Measurements from ENCODE around the gene MINDY1. TPM values are rescaled to one million over a fixed set of nuclear protein-coding genes. Genes with fewer than 3 reads are reported as not detected.

MINDY1 gene
- total RNA-seq, 1 experiment from 2014 or later = 15.8 TPM

GRCh38 chr1:151013518-151013917, 6.8 kb upstream of the MINDY1 start:
- DNase-seq (ENCODE audit: low read depth, low spot score) (no peak), ATAC-seq (no peak)
- POLR2A ChIA-PET = no interaction called here
- in situ Hi-C loops (cut with HindIII; ENCODE audit: low pct_unique_long_range_greater_than_20kb, low sequenced_read_pairs) = no loop called here
- CTCF ChIA-PET = no interaction called here
- no peak for TF ChIP-seq POLR2AphosphoS5 (IDR thresholded peaks at IDR 0.05; ENCODE audit: low read depth, low read length)
- no peak for TF ChIP-seq CTCF (IDR thresholded peaks at IDR 0.05)
- TF ChIP-seq TCF7L2 (IDR thresholded peaks at IDR 0.05; ENCODE audit: low read depth, low read length) = no peak
- no peak for TF ChIP-seq REST (IDR thresholded peaks at IDR 0.05; ENCODE audit: insufficient read depth in 1 of 2, low read depth in 2 of 2, low read length in 1 of 2)
- no peak for TF ChIP-seq SIN3A (IDR thresholded peaks at IDR 0.05; ENCODE audit: borderline replicate concordance, insufficient read depth, low read depth, low read length)
- no TSS peak for BruUV-seq (replicated peaks)
- Histone ChIP-seq H3K27ac (ENCODE audit: low read length) (no peak overlapping the region), H3K36me3 (ENCODE audit: control insufficient read depth, insufficient read depth, low read length) (no peaks in the 10 kb centered on the region), H3K4me1 (ENCODE audit: control insufficient read depth, insufficient read depth, low read length) (peaks cover 7% of the 10 kb centered on the region), H3K9me3 (ENCODE audit: control insufficient read depth, insufficient read depth, low read depth, low read length) (no peaks in the 10 kb centered on the region), H3K27me3 (ENCODE audit: control insufficient read depth, insufficient read depth, low read length) (no peaks in the 10 kb centered on the region), H3K4me3 (ENCODE audit: low read depth in 2 of 2, low read length in 2 of 2) (no peak overlapping the region)
- intact Hi-C loops (cut with micrococcal nuclease; ENCODE audit: unreplicated experiment) = no loop called here

GRCh38 chr1:151012684-151013471, 6.2 kb upstream of the MINDY1 start:
- Histone ChIP-seq H3K36me3 (ENCODE audit: control insufficient read depth, insufficient read depth, low read length) (no peaks in the 10 kb centered on the region), H3K27me3 (ENCODE audit: control insufficient read depth, insufficient read depth, low read length) (no peaks in the 10 kb centered on the region), H3K9me3 (ENCODE audit: control insufficient read depth, insufficient read depth, low read depth, low read length) (no peaks in the 10 kb centered on the region), H3K27ac (ENCODE audit: low read length) (no peak overlapping the region), H3K4me3 (ENCODE audit: low read depth in 2 of 2, low read length in 2 of 2) (no peak overlapping the region), H3K4me1 (ENCODE audit: control insufficient read depth, insufficient read depth, low read length) (peaks cover 7% of the 10 kb centered on the region)
- no TSS peak for BruUV-seq (replicated peaks)
- ATAC-seq (no peak), DNase-seq (ENCODE audit: low read depth, low spot score) (no peak)
- CTCF ChIA-PET = no interaction called here
- intact Hi-C loops (cut with micrococcal nuclease; ENCODE audit: unreplicated experiment) = no loop called here
- TF ChIP-seq TCF7L2 (IDR thresholded peaks at IDR 0.05; ENCODE audit: low read depth, low read length) (no peak), POLR2AphosphoS5 (IDR thresholded peaks at IDR 0.05; ENCODE audit: low read depth, low read length) (no peak), REST (IDR thresholded peaks at IDR 0.05; ENCODE audit: insufficient read depth in 1 of 2, low read depth in 2 of 2, low read length in 1 of 2) (no peak), CTCF (IDR thresholded peaks at IDR 0.05) (no peak), SIN3A (IDR thresholded peaks at IDR 0.05; ENCODE audit: borderline replicate concordance, insufficient read depth, low read depth, low read length) (no peak)
- POLR2A ChIA-PET = no interaction called here
- in situ Hi-C loops (cut with HindIII; ENCODE audit: low pct_unique_long_range_greater_than_20kb, low sequenced_read_pairs) = no loop called here
